HepG2 (cell line): ENCODE measurements around the gene WDR81. TPM values are rescaled to one million over a fixed set of nuclear protein-coding genes. Genes with fewer than 3 reads are reported as not detected.

ENCODE experiments used
- AHR ChIP-seq: IDR thresholded peaks from 2 replicates; pipeline ENCODE4 v1.6.1; 2018; ENCODE audit warnings: missing genetic modification reagents, missing compliant biosample characterization
- ATF3 ChIP-seq: sonication (generic); formaldehyde crosslinking; IDR thresholded peaks from 2 replicates; pipeline ENCODE4 v1.4.0; 2020; ENCODE audit warnings: missing genetic modification reagents
- BRD4 ChIP-seq: sonication (generic); formaldehyde crosslinking; IDR thresholded peaks from 2 replicates; pipeline ENCODE4 v1.4.0; 2020; ENCODE audit warnings: missing genetic modification reagents
- CSRNP2 ChIP-seq: sonication (generic); formaldehyde crosslinking; conservative IDR thresholded peaks from 2 replicates; pipeline ENCODE4 v1.8.0; 2022; ENCODE audit warnings: low read depth, missing genetic modification reagents
- DBP ChIP-seq: sonication (generic); formaldehyde crosslinking; IDR thresholded peaks from 2 replicates; pipeline ENCODE4 v1.4.0; 2020; ENCODE audit warnings: missing genetic modification reagents; ENCODE audit errors: not compliant biosample characterization
- FOXO4 ChIP-seq: sonication (generic); formaldehyde crosslinking; conservative IDR thresholded peaks from 2 replicates; pipeline ENCODE4 v1.8.1; 2023; ENCODE audit warnings: missing genetic modification reagents
- GTF2F1 ChIP-seq: fragments of 150-350 bp; IDR thresholded peaks from 2 replicates; pipeline ENCODE4 v1.6.1; 2014; ENCODE audit warnings: low read length
- KDM4B ChIP-seq: sonication (generic); formaldehyde crosslinking; IDR thresholded peaks from 2 replicates; pipeline ENCODE4 v1.4.0; 2020; ENCODE audit warnings: missing genetic modification reagents
- KDM5A ChIP-seq: fragments of 200-600 bp; sonication (generic); IDR thresholded peaks from 2 replicates; pipeline ENCODE4 v1.7.0; 2018; ENCODE audit warnings: antibody characterized with exemption, mild to moderate bottlenecking, low read length, borderline replicate concordance
- KLF11 ChIP-seq: IDR thresholded peaks from 2 replicates; pipeline ENCODE4 v1.6.1; 2016; ENCODE audit warnings: missing compliant biosample characterization
- MYC ChIP-seq: sonication (generic); formaldehyde crosslinking; IDR thresholded peaks from 2 replicates; pipeline ENCODE4 v1.9.0; 2021; ENCODE audit warnings: missing genetic modification reagents, borderline replicate concordance
- PLRG1 ChIP-seq: fragments of 450-650 bp; conservative IDR thresholded peaks from 2 replicates; pipeline ENCODE4 v1.6.1; 2016
- ZHX2 ChIP-seq, 2 experiments: sonication (generic) in 1 of 2; formaldehyde crosslinking in 1 of 2; IDR thresholded peaks; 2 replicates each; pipeline versions ENCODE4 v1.6.1 to v1.9.0; 2014 to 2022; ENCODE audit warnings: antibody characterized with exemption in 1 of 2, borderline replicate concordance in 1 of 2, inconsistent platforms in 1 of 2, low read depth in 1 of 2, missing genetic modification reagents in 1 of 2
- ZNF280B ChIP-seq: sonication (generic); formaldehyde crosslinking; IDR thresholded peaks from 2 replicates; pipeline ENCODE4 v1.5.0; 2020; ENCODE audit warnings: missing genetic modification reagents, mild to moderate bottlenecking, borderline replicate concordance
- ZNF3 ChIP-seq: IDR thresholded peaks from 2 replicates; pipeline ENCODE4 v1.7.0; 2017; ENCODE audit warnings: inconsistent platforms
- ZNF605 ChIP-seq: sonication (generic); formaldehyde crosslinking; IDR thresholded peaks from 2 replicates; pipeline ENCODE4 v1.8.0; 2022; ENCODE audit warnings: mild to moderate bottlenecking, missing genetic modification reagents
- polyA plus RNA-seq, 8 experiments: library from polyadenylated mRNA; depleted of rRNA in 3 of 8; stranded (reverse) in 7 of 8; unstranded in 1 of 8; fragments of >200 nt; fragmentation: Illumina TruSeq in 4 of 8; extraction: Trizol in 4 of 8; gene quantifications; 2 replicates each; pipeline versions ENCODE4 v1.2.1 to v1.2.3, GENCODE V29; 2011 to 2016; ENCODE audit warnings: low read depth in 4 of 8, missing spikeins in 1 of 8, mixed read lengths in 1 of 8; ENCODE audit not compliant: insufficient read depth in 1 of 8
- total RNA-seq, 5 experiments: library from RNA; depleted of rRNA; stranded (reverse); fragments of >200 nt; fragmentation: Illumina TruSeq; extraction: Trizol; gene quantifications; 2 replicates each; pipeline ENCODE4 v1.2.3, GENCODE V29; 2016; ENCODE audit warnings: low read depth in 1 of 5

WDR81 gene
- total and polyA plus RNA-seq, 2 of the 13 experiments (the other 11 are each of a cell fraction or from before 2014, with no cell fraction given) = 9.1 to 16.7 TPM

GRCh38 chr17:1762901-1763898 is 38.7 kb downstream of the WDR81 start (continued):
- TF ChIP-seq AHR (CRISPR knock-in tag) (no peak), KLF11 (no peak), FOXO4 (CRISPR knock-in tag) (no peak), ZNF3 (no peak; the same call in 1 of the 2 replicates), KDM4B (CRISPR knock-in tag) (peak; percentile 59; the same call in 1 of the 2 replicates), ZNF605 (CRISPR knock-in tag) (peak; percentile 83; the same call in 1 of the 2 replicates), ZNF280B (CRISPR knock-in tag) (no peak), KDM5A (peak; percentile 7; the same call in 1 of the 2 replicates), ATF3 (peak; percentile 84), GTF2F1 (0 out of 2 replicates have a peak, but pooled peaks have one; percentile 36), ZHX2 (IDR thresholded peaks at IDR 0.05; ENCODE audit: low read depth) (peak; percentile 72), ZHX2 (CRISPR knock-in tag; IDR thresholded peaks at IDR 0.05; ENCODE audit: borderline replicate concordance) (no peak; the same call in 1 of the 2 replicates), DBP (CRISPR knock-in tag) (no peak), PLRG1 (no peak), BRD4 (CRISPR knock-in tag) (peak; percentile 20), CSRNP2 (CRISPR knock-in tag) (no peak; the same call in 1 of the 2 replicates), MYC (CRISPR knock-in tag) (peak; percentile 94)
